ENCODE measurements around the gene STK35. TPM values are rescaled to one million over a fixed set of nuclear protein-coding genes. Genes with fewer than 3 reads are reported as not detected.
A peak's percentile ranks its signal among the peaks of the same experiment; 100 is the strongest.

Gene STK35
- total RNA-seq (2021) (38.2 and 38.8 TPM in 2 replicates), Bru-seq, nascent RNA (percentile 90 among the genes with signal in this experiment), BruChase-seq, experiment 1, labeled RNA remaining after a 2-hour chase (percentile 92 among the genes with signal in this experiment), BruChase-seq, experiment 2, labeled RNA remaining after a 6-hour chase (percentile 91 among the genes with signal in this experiment)
- long read RNA-seq, full-length matches to known transcripts: 1 of 68 reads
- long read RNA-seq, partial matches to known transcripts: 16 of 68 reads
- long read RNA-seq, other reads (novel, unspliced or antisense): 51 of 68 reads

DNA sequence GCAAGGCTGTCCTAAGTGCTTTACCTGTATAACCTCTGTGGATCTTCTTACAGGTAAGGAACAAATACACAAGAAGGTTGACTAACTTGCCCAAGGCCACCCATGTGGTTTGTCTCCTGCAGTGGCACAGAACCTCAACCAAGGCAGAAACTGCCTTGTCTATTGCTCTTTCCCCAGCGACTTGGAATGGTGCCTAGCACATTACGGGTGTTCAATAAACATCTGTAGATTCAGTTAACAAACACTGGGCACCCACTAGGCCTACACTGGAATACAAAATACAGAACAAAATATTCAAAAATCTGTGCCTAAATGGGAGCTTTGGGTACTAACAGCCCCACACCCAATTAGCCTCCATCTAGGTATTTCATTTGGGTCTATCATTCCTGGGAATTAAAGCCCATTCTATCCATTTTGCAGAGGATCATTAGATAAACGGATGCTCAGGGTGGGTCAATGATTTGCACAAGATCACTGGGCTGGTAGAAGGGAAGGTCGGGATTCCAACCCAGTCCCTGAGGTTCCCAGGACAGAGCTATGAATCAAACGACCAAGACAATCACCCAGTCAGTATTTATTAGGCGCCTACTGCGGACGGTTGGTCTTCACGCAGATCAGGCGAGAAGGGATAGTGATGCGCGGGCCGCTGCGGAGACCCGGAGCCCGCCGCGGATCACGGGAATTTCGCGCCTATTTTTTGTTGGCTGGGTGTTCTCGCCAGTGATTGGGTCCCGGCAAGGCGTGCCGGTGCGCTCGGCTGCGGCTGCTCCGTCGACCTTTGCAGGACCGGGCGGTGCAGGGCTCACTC, at the start of gene STK35:
STK35 (plus strand) TSS at position 771 of the 808 bp plus-strand sequence. CDS start 55 bp downstream, outside the sequence.
- BruUV-seq (replicated peaks): TSS peak; percentile 63
- Histone ChIP-seq H3K4me1 (ENCODE audit: insufficient read depth, low read length, poor library complexity, severe bottlenecking) (peaks cover 23% of the 10 kb centered on the region), H3K4me3 (ENCODE audit: low read depth, low read length, poor library complexity, severe bottlenecking) (peak within 1 kb of the TSS; percentile 93), H3K9me3 (ENCODE audit: low read depth, low read length, poor library complexity, severe bottlenecking) (no peaks in the 10 kb centered on the region), H3K36me3 (ENCODE audit: insufficient read depth, low read length, poor library complexity, severe bottlenecking) (peaks cover 9% of the 10 kb centered on the region), H3K27me3 (replicated peaks; ENCODE audit: insufficient read depth, low read depth, low read length, poor library complexity) (no peaks in the 10 kb centered on the region), H3K27ac (ENCODE audit: low read depth, low read length, poor library complexity, severe bottlenecking) (peak within 1 kb of the TSS; percentile 100)
- TF ChIP-seq EZH2 (IDR thresholded peaks at IDR 0.05; ENCODE audit: borderline replicate concordance, low read depth, low read length, poor library complexity, severe bottlenecking): no peak
- TF ChIP-seq, protein P1, sequence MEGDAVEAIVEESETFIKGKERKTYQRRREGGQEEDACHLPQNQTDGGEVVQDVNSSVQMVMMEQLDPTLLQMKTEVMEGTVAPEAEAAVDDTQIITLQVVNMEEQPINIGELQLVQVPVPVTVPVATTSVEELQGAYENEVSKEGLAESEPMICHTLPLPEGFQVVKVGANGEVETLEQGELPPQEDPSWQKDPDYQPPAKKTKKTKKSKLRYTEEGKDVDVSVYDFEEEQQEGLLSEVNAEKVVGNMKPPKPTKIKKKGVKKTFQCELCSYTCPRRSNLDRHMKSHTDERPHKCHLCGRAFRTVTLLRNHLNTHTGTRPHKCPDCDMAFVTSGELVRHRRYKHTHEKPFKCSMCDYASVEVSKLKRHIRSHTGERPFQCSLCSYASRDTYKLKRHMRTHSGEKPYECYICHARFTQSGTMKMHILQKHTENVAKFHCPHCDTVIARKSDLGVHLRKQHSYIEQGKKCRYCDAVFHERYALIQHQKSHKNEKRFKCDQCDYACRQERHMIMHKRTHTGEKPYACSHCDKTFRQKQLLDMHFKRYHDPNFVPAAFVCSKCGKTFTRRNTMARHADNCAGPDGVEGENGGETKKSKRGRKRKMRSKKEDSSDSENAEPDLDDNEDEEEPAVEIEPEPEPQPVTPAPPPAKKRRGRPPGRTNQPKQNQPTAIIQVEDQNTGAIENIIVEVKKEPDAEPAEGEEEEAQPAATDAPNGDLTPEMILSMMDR (conservative IDR thresholded peaks at IDR 0.05; ENCODE audit: low read depth, low read length): no peak
- CTCF ChIA-PET: no interaction called here
- intact Hi-C loops (cut with micrococcal nuclease; ENCODE audit: unreplicated experiment): loop anchor here (5.0 kb wide), 1 partner anchor 134 kb away; no protein-coding TSS in a partner anchor
- DNase-seq (ENCODE audit: low spot score): peak; percentile 71
- POLR2A ChIA-PET (ENCODE audit: low non-redundant PET): no interaction called here

DNA sequence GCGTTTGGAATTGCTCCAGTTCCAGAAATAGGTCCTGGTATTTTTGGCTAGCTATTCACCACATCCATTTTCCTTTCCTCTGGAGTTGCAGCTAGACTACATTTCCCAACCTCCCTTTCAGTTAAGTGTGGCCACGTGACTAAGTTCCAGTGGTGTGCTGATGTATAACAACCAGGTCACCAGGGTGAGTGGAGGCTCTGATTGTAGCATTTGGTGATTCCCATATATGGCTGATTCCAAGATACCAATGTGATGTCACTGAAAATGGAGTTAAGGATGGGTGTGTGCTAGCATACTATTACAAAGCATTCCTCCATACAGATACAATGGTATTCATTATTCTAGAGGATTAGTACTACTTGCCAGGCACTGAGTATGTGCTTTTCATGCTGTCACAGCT, 49.7 kb upstream of the STK35 start:
- peaks cover 7% of the 10 kb centered on the region for H3K9me3 ChIP-seq (ENCODE audit: low read depth, low read length, poor library complexity, severe bottlenecking)
- no peak for TF ChIP-seq EZH2 (IDR thresholded peaks at IDR 0.05; ENCODE audit: borderline replicate concordance, low read depth, low read length, poor library complexity, severe bottlenecking)
- TF ChIP-seq, protein P1 (conservative IDR thresholded peaks at IDR 0.05; ENCODE audit: low read depth, low read length): no peak
- POLR2A ChIA-PET (ENCODE audit: low non-redundant PET): no interaction called here
- no peak overlapping the region for H3K4me3 ChIP-seq (ENCODE audit: low read depth, low read length, poor library complexity, severe bottlenecking)
- no peaks in the 10 kb centered on the region for H3K36me3 ChIP-seq (ENCODE audit: insufficient read depth, low read length, poor library complexity, severe bottlenecking)
- DNase-seq (ENCODE audit: low spot score): no peak
- no peak overlapping the region for H3K27ac ChIP-seq (ENCODE audit: low read depth, low read length, poor library complexity, severe bottlenecking)
- intact Hi-C loops (cut with micrococcal nuclease; ENCODE audit: unreplicated experiment): no loop called here
- H3K27me3 ChIP-seq (replicated peaks; ENCODE audit: insufficient read depth, low read depth, low read length, poor library complexity): peaks cover 21% of the 10 kb centered on the region
- CTCF ChIA-PET: no interaction called here
- no TSS peak for BruUV-seq (replicated peaks)
- no peaks in the 10 kb centered on the region for H3K4me1 ChIP-seq (ENCODE audit: insufficient read depth, low read length, poor library complexity, severe bottlenecking)

DNA sequence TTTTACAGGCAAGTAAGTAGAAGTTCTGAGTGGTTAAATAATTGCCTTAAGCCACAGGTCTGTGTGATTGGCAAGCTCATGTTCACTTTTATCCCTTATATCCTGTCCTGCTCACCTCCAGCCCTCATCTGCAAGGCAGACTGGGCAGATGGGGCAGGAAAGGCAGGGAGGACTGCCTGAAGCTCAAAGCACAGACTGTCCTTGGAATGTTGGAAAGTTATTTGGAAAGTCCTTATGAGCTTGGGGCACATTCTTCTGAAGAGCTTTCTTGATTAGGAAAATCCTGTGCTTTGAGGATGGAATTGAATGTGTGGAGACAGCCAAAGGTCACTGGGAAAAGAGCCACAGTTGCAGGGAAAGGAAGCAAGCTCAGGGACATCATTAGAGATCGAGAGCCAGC, 48.9 kb upstream of the STK35 start:
- Histone ChIP-seq H3K36me3 (ENCODE audit: insufficient read depth, low read length, poor library complexity, severe bottlenecking) (no peaks in the 10 kb centered on the region), H3K9me3 (ENCODE audit: low read depth, low read length, poor library complexity, severe bottlenecking) (peaks cover 7% of the 10 kb centered on the region), H3K4me1 (ENCODE audit: insufficient read depth, low read length, poor library complexity, severe bottlenecking) (no peaks in the 10 kb centered on the region), H3K27ac (ENCODE audit: low read depth, low read length, poor library complexity, severe bottlenecking) (no peak overlapping the region), H3K4me3 (ENCODE audit: low read depth, low read length, poor library complexity, severe bottlenecking) (no peak overlapping the region), H3K27me3 (replicated peaks; ENCODE audit: insufficient read depth, low read depth, low read length, poor library complexity) (peaks cover 13% of the 10 kb centered on the region)
- intact Hi-C loops (cut with micrococcal nuclease; ENCODE audit: unreplicated experiment): no loop called here
- no TSS peak for BruUV-seq (replicated peaks)
- ChIA-PET CTCF (no interaction called here), POLR2A (ENCODE audit: low non-redundant PET) (no interaction called here)
- TF ChIP-seq, protein P1 (conservative IDR thresholded peaks at IDR 0.05; ENCODE audit: low read depth, low read length): no peak
- no peak for TF ChIP-seq EZH2 (IDR thresholded peaks at IDR 0.05; ENCODE audit: borderline replicate concordance, low read depth, low read length, poor library complexity, severe bottlenecking)
- no peak for DNase-seq (ENCODE audit: low spot score)

All from A673 (cell line).